Parathyroid adenoma (tissue), 2 donors: ENCODE data around the gene LSR.

Source experiments
- H2AFZ ChIP-seq: fragments of 300-600 bp; sonication (generic); one replicate; pipeline ENCODE4 v1.7.0; 2017; ENCODE audit warnings: antibody characterized with exemption, mild to moderate bottlenecking
- H3K27ac ChIP-seq: fragments of 300-600 bp; sonication (generic); one replicate; pipeline ENCODE4 v1.7.0; 2017
- H3K27me3 ChIP-seq: fragments of 300-600 bp; sonication (generic); one replicate; pipeline ENCODE4 v1.7.0; 2017; ENCODE audit warnings: low read length; ENCODE audit not compliant: control insufficient read depth, insufficient read depth
- H3K36me3 ChIP-seq: fragments of 300-600 bp; sonication (generic); one replicate; pipeline ENCODE4 v1.7.0; 2017; ENCODE audit warnings: low read length; ENCODE audit not compliant: control insufficient read depth, insufficient read depth
- H3K4me1 ChIP-seq: fragments of 300-600 bp; sonication (generic); one replicate; pipeline ENCODE4 v1.7.0; 2017; ENCODE audit warnings: control low read depth
- H3K4me2 ChIP-seq: fragments of 300-600 bp; sonication (generic); one replicate; pipeline ENCODE4 v1.7.0; 2017; ENCODE audit warnings: low read length
- H3K4me3 ChIP-seq: fragments of 300-600 bp; sonication (generic); one replicate; pipeline ENCODE4 v1.7.0; 2017; ENCODE audit warnings: low read depth, low read length
- H3K79me2 ChIP-seq: fragments of 300-600 bp; sonication (generic); one replicate; pipeline ENCODE4 v1.7.0; 2017; ENCODE audit warnings: control low read depth
- H3K9ac ChIP-seq: fragments of 300-600 bp; sonication (generic); one replicate; pipeline ENCODE4 v1.7.0; 2017; ENCODE audit warnings: mild to moderate bottlenecking
- H3K9me3 ChIP-seq: fragments of 300-600 bp; sonication (generic); one replicate; pipeline ENCODE4 v1.7.0; 2017; ENCODE audit warnings: low read length; ENCODE audit not compliant: control insufficient read depth
- CTCF ChIP-seq: fragments of 300-600 bp; sonication (generic); IDR thresholded peaks from one replicate; pipeline ENCODE4 v1.7.0; 2017; ENCODE audit warnings: antibody characterized with exemption, mild to moderate bottlenecking
- donor health status: primary hyperparathyroidism.

The LSR gene

GRCh38 chr19:35205733-35206323 lies 43.0 kb upstream of the LSR start:
- no peak overlapping the region for H3K4me2 ChIP-seq
- H3K9ac ChIP-seq = no peak overlapping the region
- H2AFZ ChIP-seq = no peak overlapping the region
- H3K9me3 ChIP-seq = no peaks in the 10 kb centered on the region
- H3K4me3 ChIP-seq = no peak overlapping the region
- no peaks in the 10 kb centered on the region for H3K4me1 ChIP-seq
- no peaks in the 10 kb centered on the region for H3K79me2 ChIP-seq
- TF ChIP-seq CTCF = no peak
- no peak overlapping the region for H3K27ac ChIP-seq
- H3K36me3 ChIP-seq = no peaks in the 10 kb centered on the region
- no peaks in the 10 kb centered on the region for H3K27me3 ChIP-seq

- no peak overlapping the region for H3K4me3 ChIP-seq
- no peaks in the 10 kb centered on the region for H3K27me3 ChIP-seq
- H3K4me2 ChIP-seq = no peak overlapping the region
- H2AFZ ChIP-seq = no peak overlapping the region
- H3K4me1 ChIP-seq = no peaks in the 10 kb centered on the region
- no peaks in the 10 kb centered on the region for H3K79me2 ChIP-seq
- no peak overlapping the region for H3K9ac ChIP-seq
- no peaks in the 10 kb centered on the region for H3K36me3 ChIP-seq
- H3K9me3 ChIP-seq = no peaks in the 10 kb centered on the region
- no peak overlapping the region for H3K27ac ChIP-seq
- TF ChIP-seq CTCF = no peak
These were observed 42.4 kb upstream of the LSR start for GRCh38 chr19:35206379-35206778.

GRCh38 chr19:35206855-35207254 lies 41.9 kb upstream of the LSR start:
- Histone ChIP-seq H3K36me3 (no peaks in the 10 kb centered on the region), H2AFZ (no peak overlapping the region), H3K27ac (no peak overlapping the region), H3K9me3 (no peaks in the 10 kb centered on the region), H3K79me2 (no peaks in the 10 kb centered on the region), H3K4me3 (no peak overlapping the region), H3K27me3 (no peaks in the 10 kb centered on the region), H3K9ac (no peak overlapping the region), H3K4me2 (no peak overlapping the region), H3K4me1 (no peaks in the 10 kb centered on the region)
- no peak for TF ChIP-seq CTCF

- H3K4me2 ChIP-seq = no peak overlapping the region
- H3K9me3 ChIP-seq = no peaks in the 10 kb centered on the region
- H2AFZ ChIP-seq = no peak overlapping the region
- H3K4me3 ChIP-seq = no peak overlapping the region
- no peaks in the 10 kb centered on the region for H3K4me1 ChIP-seq
- H3K27ac ChIP-seq = no peak overlapping the region
- H3K27me3 ChIP-seq = no peaks in the 10 kb centered on the region
- no peak overlapping the region for H3K9ac ChIP-seq
- H3K79me2 ChIP-seq = no peaks in the 10 kb centered on the region
- no peak for TF ChIP-seq CTCF
- H3K36me3 ChIP-seq = no peaks in the 10 kb centered on the region
These were observed 41.4 kb upstream of the LSR start for GRCh38 chr19:35207391-35207871.

GRCh38 chr19:35208121-35208520 lies 40.7 kb upstream of the LSR start:
- no peak for TF ChIP-seq CTCF
- H3K4me1 ChIP-seq = peaks cover under 1% of the 10 kb centered on the region

More at GRCh38 chr19:35208121-35208520, 40.7 kb upstream of the LSR start:
- no peak overlapping the region for H3K4me2 ChIP-seq
- no peaks in the 10 kb centered on the region for H3K9me3 ChIP-seq
- no peaks in the 10 kb centered on the region for H3K27me3 ChIP-seq
- no peak overlapping the region for H3K4me3 ChIP-seq
- H3K9ac ChIP-seq = no peak overlapping the region
- H3K27ac ChIP-seq = no peak overlapping the region
- H3K79me2 ChIP-seq = no peaks in the 10 kb centered on the region
- H3K36me3 ChIP-seq = no peaks in the 10 kb centered on the region
- H2AFZ ChIP-seq = no peak overlapping the region
